ENCODE data around the gene FNIP2. TPM values are rescaled to one million over a fixed set of nuclear protein-coding genes. Genes with fewer than 3 reads are reported as not detected.

The FNIP2 gene
- total RNA-seq, 2 donors from 2014 or later: 8.6 to 11.5 TPM

DNA sequence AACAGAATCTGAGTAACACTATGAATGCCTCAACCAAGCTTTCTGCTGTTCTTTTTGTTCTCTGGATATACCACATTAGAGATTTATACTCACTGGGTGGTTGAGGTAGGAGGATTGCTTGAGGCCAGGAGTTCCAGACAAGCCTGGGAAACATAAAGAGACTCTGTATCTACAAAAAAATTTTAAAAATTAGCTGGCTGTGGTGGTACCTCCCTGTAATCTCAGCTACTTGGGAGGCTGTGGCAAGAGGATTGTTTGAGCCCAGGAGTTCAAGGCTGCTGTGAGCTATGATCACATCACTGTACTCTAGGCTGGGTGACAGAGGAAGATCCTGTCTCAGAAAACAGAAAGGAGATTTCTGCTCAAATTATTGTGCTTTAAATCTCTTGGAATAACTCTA lies 172.5 kb downstream of the FNIP2 start:
- Histone ChIP-seq H3K27me3 (ENCODE audit: control insufficient read depth, insufficient read depth, low read length, poor library complexity, severe bottlenecking) (no peaks in the 10 kb centered on the region), H3K4me1 (ENCODE audit: control insufficient read depth, insufficient read depth, low read length) (no peaks in the 10 kb centered on the region), H3K27ac (ENCODE audit: low read depth, low read length) (no peak overlapping the region), H3K9me3 (ENCODE audit: control insufficient read depth, low read length) (no peaks in the 10 kb centered on the region), H3K9ac (ENCODE audit: extremely low read depth, low read length, poor library complexity, severe bottlenecking) (no peak overlapping the region), H3K36me3 (ENCODE audit: control insufficient read depth, insufficient read depth, low read length) (no peaks in the 10 kb centered on the region), H3K4me3 (ENCODE audit: low read length) (no peak overlapping the region)
- no peak for DNase-seq
- H3K36me3 Mint-ChIP-seq (ENCODE audit: low read depth): no peaks in the 10 kb centered on the region
- no peaks in the 10 kb centered on the region for H3K27me3 Mint-ChIP-seq (ENCODE audit: insufficient read depth)
- no peaks in the 10 kb centered on the region for H3K4me1 Mint-ChIP-seq
- no peaks in the 10 kb centered on the region for H3K9me3 Mint-ChIP-seq
- H3K4me3 Mint-ChIP-seq: no peak overlapping the region
- H3K27ac Mint-ChIP-seq: no peak overlapping the region
- TF ChIP-seq, protein P1, sequence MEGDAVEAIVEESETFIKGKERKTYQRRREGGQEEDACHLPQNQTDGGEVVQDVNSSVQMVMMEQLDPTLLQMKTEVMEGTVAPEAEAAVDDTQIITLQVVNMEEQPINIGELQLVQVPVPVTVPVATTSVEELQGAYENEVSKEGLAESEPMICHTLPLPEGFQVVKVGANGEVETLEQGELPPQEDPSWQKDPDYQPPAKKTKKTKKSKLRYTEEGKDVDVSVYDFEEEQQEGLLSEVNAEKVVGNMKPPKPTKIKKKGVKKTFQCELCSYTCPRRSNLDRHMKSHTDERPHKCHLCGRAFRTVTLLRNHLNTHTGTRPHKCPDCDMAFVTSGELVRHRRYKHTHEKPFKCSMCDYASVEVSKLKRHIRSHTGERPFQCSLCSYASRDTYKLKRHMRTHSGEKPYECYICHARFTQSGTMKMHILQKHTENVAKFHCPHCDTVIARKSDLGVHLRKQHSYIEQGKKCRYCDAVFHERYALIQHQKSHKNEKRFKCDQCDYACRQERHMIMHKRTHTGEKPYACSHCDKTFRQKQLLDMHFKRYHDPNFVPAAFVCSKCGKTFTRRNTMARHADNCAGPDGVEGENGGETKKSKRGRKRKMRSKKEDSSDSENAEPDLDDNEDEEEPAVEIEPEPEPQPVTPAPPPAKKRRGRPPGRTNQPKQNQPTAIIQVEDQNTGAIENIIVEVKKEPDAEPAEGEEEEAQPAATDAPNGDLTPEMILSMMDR (conservative IDR thresholded peaks at IDR 0.05): no peak

GRCh38 chr4:158941895-158942294 lies 173.1 kb downstream of the FNIP2 start:
- H3K27me3 ChIP-seq (ENCODE audit: control insufficient read depth, insufficient read depth, low read length, poor library complexity, severe bottlenecking): no peaks in the 10 kb centered on the region
- H3K4me3 ChIP-seq (ENCODE audit: low read length): no peak overlapping the region
- no peak overlapping the region for H3K27ac ChIP-seq (ENCODE audit: low read depth, low read length)
- H3K36me3 Mint-ChIP-seq (ENCODE audit: low read depth): no peaks in the 10 kb centered on the region
- WGBS, 2 experiments (ENCODE audit: insufficient coverage in 1 of 2, insufficient read length in 1 of 2): 98% methylated on average over 2 of the region's 2 CpGs; no CpG with 5 or more reads in 1 of the 2 experiments
- TF ChIP-seq, protein P1 (conservative IDR thresholded peaks at IDR 0.05): no peak
- H3K27me3 Mint-ChIP-seq (ENCODE audit: insufficient read depth): no peaks in the 10 kb centered on the region
- no peaks in the 10 kb centered on the region for H3K4me1 ChIP-seq (ENCODE audit: control insufficient read depth, insufficient read depth, low read length)
- no peaks in the 10 kb centered on the region for H3K9me3 Mint-ChIP-seq
- H3K9ac ChIP-seq (ENCODE audit: extremely low read depth, low read length, poor library complexity, severe bottlenecking): no peak overlapping the region
- no peak overlapping the region for H3K27ac Mint-ChIP-seq
- H3K4me3 Mint-ChIP-seq: no peak overlapping the region
- DNase-seq: no peak
- no peaks in the 10 kb centered on the region for H3K4me1 Mint-ChIP-seq
- no peaks in the 10 kb centered on the region for H3K9me3 ChIP-seq (ENCODE audit: control insufficient read depth, low read length)
- no peaks in the 10 kb centered on the region for H3K36me3 ChIP-seq (ENCODE audit: control insufficient read depth, insufficient read depth, low read length)

GRCh38 chr4:158945529-158946108 lies 176.8 kb downstream of the FNIP2 start:
- H3K27ac Mint-ChIP-seq: no peak overlapping the region
- no peaks in the 10 kb centered on the region for H3K9me3 ChIP-seq (ENCODE audit: control insufficient read depth, low read length)
- H3K36me3 Mint-ChIP-seq (ENCODE audit: low read depth): no peaks in the 10 kb centered on the region
- TF ChIP-seq, protein P1 (conservative IDR thresholded peaks at IDR 0.05): no peak
- H3K9ac ChIP-seq (ENCODE audit: extremely low read depth, low read length, poor library complexity, severe bottlenecking): no peak overlapping the region
- no peak overlapping the region for H3K4me3 ChIP-seq (ENCODE audit: low read length)
- H3K27ac ChIP-seq (ENCODE audit: low read depth, low read length): no peak overlapping the region
- no peaks in the 10 kb centered on the region for H3K4me1 ChIP-seq (ENCODE audit: control insufficient read depth, insufficient read depth, low read length)
- WGBS, 2 experiments (ENCODE audit: insufficient coverage in 1 of 2, insufficient read length in 1 of 2): 77 to 95% methylated on average over 2 to 5 of the region's 5 CpGs
- DNase-seq: no peak
- H3K36me3 ChIP-seq (ENCODE audit: control insufficient read depth, insufficient read depth, low read length): no peaks in the 10 kb centered on the region
- no peak overlapping the region for H3K4me3 Mint-ChIP-seq
- H3K4me1 Mint-ChIP-seq: no peaks in the 10 kb centered on the region
- no peaks in the 10 kb centered on the region for H3K27me3 Mint-ChIP-seq (ENCODE audit: insufficient read depth)
- no peaks in the 10 kb centered on the region for H3K27me3 ChIP-seq (ENCODE audit: control insufficient read depth, insufficient read depth, low read length, poor library complexity, severe bottlenecking)
- H3K9me3 Mint-ChIP-seq: peaks cover 2% of the 10 kb centered on the region

Measured in endodermal cell (in vitro differentiated cells).